Fibroblast of peridontal ligament (primary cell): ENCODE measurements around the gene NAV1.

ENCODE experiments used
- DNase-seq: peaks from one replicate; pipeline ENCODE4 v3.0.0-alpha.2; 2010; ENCODE audit errors: extremely low read depth

NAV1 gene

GRCh38 chr1:201586806-201587205 is 47.9 kb downstream of the NAV1 start:
- DNase-seq = no peak

DNA sequence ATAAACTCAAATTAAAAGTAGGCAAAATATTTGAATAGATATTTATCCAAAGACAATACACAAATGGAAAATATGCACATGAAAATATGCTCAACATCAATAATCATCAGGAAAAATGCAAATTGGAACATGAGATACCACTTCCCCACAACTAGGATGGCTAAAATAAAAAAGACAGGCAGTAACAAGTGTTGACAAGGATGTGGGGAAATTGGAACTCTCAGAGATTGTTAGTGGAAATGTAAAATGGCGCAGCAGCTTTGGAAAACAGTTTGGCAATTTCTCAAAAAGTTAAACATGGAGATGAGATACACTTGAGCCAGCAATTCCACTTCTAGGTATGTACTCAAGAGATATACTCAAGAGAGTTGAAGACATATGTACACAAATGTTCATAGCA is 48.8 kb downstream of the NAV1 start:
- DNase-seq = no peak
